HG03097 (cell line): Measurements from ENCODE around the gene TGFA.
"Not testable (repeated sequence)": the region's sequence is repeated elsewhere in the genome, so short reads cannot be mapped to it uniquely, and the experiment has no call there.

Experiments used
- ATAC-seq: cut with Tn5 transposase; IDR thresholded peaks from one replicate; pipeline ENCODE4 v1.9.1; 2021; ENCODE audit not compliant: unreplicated experiment, low FRiP score

TGFA gene

GRCh38 chr2:70467831-70468779 lies 85.5 kb downstream of the TGFA start:
- ATAC-seq: no peak

DNA sequence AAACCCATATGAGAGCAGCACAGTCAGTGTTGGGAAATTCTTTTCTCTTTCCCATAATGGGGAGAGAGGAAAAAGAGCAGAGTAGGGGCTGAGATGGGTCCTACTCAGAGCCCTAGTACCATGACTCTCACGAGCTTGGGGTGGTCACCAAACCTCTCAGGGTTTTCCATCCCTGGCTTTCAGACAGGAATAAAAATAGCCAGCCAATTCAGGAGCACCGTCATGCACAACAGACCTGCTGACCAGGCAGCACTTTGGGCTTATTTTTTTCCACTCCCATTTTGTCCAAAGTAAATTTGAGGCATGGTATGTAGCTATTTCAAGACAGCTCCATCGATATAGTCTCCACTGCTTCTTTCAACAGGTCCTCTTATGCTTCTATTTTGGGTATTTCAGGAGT lies 86.4 kb downstream of the TGFA start:
- ATAC-seq: no peak

GRCh38 chr2:70466647-70467046 lies 87.0 kb downstream of the TGFA start:
- ATAC-seq: not testable (repeated sequence)

GRCh38 chr2:70463997-70464396 lies 89.6 kb downstream of the TGFA start:
- ATAC-seq: no peak

DNA sequence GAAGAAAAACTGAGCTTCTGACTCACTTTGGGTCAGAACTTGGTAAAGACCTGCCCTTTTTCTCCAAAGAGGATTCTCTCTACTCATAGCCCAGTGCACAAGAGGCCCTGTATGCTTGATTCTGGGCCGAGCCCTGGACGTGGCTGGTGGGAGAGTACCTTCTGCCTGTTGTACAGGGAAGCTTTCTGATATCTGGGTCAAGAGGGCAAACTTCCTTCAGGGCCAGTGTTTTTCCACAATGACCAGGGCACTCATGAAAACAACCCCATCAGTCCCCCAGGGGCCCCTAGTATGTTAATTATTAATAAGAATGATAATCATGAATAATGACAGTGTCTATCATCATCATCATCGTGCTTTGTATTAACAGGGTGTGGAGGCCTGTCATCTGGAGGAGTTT lies 90.0 kb downstream of the TGFA start:
- no peak for ATAC-seq

DNA sequence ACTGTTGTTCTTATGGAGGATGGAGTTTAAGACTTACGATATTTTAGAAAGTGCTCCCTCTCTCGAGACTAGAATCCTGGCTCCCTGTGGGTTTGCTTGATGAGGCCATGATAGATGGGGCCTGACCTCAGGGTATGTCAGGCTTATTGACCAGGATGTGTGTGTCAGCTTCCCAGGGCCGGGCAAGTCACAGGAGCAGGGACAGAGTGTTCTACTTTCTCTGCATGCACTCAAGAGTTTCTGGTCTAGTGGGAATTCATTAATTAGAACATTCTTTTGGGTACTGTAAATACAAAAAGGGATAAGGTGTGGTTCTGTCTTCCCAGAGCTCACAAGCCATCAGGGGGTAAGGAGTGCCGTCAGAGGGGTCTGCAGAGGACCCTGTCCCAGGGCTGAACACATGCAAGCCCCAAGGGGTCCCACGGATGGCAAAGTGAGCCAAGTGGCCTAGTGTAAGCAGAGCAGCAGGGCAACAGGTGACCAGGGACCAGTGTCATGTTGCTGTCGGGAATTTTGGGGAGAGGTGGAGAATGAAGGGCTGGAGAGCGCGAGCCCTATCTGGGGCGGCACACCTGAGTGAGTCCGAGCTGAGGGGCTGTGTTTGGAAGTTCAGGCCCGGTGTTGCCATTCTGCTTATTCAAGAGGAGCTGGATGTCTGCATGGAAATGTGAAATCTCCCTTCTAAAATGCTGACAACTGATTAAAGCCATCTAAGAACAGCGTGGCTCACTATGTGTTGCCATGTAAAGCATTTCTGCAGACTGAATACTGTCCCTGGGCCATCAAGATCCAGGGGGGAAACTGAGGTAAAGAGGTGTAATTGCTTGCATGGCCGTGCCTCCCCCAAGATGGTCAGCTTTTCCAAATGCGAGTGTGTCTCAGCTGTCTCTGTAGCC lies 91.4 kb downstream of the TGFA start:
- ATAC-seq: no peak

DNA sequence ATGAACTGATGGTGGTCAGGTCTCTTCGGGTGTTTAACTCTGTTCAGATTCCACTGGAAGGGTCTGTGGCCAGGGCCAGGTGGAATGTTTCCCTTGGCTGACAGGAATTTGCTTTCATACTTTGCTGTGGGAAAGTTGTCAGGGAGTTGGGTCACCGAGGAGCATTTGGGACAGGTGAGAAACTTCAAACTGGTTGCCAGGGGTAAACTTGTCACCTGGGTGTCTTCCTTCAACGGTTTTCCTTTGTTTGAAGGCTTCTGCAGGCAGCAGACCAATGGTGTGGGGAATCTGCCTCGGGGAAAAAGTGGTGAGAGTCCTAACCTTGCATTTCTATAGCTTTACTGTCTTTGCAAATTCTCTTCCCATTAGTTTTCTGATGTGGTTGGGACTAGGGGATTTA lies 92.2 kb downstream of the TGFA start:
- ATAC-seq: no peak

DNA sequence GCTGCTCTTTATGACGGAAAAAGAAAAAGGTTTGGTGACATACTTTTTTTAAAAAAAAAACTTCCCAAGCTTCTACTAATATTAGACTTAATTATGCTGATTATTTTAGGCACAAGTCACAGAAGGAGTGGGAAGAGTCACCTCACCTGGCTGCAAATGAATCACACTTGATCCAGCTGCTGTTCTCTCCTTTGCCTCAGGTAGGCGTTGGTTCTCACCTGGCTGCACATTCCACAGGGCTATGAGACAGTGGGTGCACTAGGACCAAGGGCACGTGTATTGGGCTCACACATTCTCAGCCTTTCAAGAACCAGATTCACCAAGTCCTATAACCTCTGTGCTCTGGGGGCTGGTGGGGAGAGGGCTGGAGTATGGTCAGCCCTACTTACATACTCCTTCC lies 93.3 kb downstream of the TGFA start:
- no peak for ATAC-seq

DNA sequence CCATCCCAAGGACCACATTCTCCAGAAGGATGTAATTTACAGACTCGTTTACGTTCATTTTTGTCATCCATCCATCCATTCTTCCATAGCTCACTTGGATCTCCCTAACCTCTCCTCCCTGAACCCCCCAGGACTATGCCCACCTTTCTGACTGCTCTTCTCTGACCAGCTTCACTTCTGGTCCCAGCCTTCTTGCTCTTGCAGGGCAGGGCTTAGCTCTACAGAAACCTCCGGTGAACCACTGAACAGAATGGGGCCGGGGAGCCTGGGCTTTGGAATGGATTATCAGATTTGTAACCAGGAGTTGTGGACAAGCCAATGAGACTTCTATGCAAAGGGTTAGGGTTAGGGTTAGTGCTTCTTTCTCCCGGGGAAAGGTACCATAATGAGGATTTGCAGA lies 95.0 kb downstream of the TGFA start:
- ATAC-seq: no peak

DNA sequence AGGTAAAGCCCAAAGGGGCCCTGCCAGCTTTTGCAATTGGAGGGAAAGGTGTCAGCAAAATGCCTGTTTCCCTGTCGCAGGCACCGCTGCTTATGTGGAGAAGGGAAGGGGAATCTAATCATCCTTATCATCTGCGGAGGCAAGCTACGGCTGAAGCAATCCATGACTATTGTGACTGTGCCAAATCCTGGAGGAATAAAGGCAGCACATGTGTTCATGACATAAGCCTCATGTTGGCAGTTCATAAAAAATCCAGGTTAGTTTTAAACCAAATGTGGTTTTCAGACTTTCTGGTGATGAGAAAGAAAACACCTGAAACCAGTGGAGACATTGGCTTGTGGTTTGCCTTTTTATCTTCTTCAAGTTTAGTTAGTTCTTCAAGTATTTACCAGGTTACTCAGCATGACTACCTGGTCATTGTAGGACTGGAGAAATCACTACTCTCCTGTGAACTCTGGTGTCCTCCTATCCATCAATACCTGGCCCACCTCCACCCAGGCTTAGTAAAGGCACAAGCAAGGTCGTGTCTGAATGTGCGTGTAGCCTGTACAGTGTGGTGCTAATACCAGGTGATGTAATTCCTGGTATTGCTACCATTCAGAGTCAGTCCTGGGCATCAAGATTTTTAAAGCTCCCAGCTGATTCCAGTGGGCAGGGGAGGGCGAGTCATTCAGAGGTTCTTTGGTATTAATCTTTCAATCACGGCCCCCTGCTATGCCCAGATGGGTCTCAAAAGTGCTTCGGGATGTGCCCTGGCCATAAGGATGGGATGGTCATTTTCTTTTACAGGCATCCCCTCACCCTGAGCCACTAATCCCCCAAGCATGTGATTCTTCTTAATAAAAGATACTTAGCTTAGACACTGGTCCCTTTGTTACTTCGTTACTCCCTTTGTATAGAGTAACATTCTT lies 96.8 kb downstream of the TGFA start:
- no peak for ATAC-seq

DNA sequence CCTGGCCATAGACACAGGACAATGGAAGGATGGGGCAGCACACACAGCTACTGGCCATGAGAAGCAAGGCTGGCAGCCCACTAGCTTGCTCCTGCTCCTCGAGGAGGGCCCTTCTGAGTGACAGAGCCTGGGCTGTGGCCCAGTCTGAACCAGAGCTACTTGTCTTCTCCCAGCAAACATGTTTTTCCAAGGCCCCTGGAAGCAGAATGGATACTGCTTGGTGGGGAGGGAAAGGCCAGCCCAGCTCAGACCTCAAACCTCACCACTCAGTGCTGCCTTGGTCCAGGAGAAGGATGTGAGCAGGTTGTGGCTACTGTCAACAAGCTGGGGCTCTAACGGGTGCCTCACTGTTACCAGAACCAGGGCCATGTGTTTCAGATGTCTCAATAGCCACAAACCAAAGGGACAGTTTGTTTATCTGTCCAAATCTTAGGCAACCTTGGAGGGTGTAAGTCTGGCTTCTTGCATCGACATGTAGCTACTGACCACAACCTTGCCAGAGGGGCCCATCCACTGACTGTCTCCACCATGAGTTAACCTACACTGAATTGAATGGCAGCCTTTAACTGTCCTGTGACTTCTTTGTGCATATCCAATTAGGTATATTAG lies 98.6 kb downstream of the TGFA start:
- ATAC-seq: no peak

GRCh38 chr2:70450641-70451250 lies 102.9 kb downstream of the TGFA start:
- no peak for ATAC-seq

DNA sequence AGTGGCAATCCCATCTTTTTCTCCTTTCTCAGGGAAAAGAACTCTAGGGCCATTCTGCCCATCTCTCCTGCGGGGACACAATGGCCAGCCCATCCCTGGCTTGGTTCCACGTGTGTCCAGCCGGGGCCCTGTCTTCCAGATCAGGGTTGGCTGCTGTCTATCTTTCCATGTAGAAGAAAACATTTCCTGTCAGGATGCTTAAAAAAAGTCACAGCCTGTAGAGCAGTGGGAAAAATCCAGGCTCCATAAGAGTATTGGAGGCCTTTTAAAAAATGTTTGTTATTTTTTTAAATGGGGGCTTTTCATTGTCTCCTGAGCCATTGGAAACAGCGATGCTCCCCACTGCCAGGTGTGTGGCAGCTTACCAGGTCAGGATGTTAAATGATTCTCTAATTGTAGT lies 105.6 kb downstream of the TGFA start:
- ATAC-seq: no peak

- no peak for ATAC-seq
Measured at GRCh38 chr2:70443726-70444125, 109.9 kb downstream of the TGFA start.

GRCh38 chr2:70443078-70443465 lies 110.6 kb downstream of the TGFA start:
- ATAC-seq: no peak

DNA sequence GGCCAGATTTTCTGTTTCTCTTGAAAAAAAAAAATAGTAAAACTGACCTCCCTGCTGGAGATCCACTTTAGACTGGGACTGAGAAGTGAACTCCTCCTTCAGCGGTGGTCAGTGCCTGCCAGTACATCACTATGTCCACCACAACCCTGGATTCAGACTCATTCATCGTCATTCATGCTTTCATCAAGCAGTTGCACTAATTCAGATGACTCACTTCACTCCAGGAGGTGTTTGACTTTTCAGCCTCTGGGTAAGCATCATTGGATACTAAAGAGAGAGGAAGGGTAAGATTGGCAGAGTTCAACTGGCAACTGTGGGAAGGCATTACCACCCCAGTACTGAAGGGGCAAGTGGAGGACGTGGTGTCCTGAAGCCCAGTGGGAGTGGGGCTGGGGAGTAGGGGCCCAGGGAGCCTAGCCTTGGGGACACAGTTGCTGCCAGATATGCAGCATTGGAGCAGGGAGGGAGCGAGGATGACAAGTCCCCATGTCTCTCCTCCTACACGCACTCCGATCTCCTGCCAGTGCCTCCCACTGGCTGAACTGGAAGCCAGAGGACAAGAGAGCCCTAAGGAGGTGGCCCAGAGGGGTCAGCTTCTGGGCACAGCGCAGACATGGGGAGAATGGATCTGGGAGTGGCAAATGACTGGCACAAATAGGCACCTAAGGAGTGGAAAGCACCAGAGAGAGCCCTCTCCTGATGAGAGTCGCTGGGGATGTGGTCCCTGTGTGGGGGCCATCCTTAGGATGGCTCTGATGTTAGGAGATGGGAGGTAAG lies 111.1 kb downstream of the TGFA start:
- no peak for ATAC-seq

GRCh38 chr2:70440621-70441020 lies 113.0 kb downstream of the TGFA start:
- ATAC-seq: no peak

DNA sequence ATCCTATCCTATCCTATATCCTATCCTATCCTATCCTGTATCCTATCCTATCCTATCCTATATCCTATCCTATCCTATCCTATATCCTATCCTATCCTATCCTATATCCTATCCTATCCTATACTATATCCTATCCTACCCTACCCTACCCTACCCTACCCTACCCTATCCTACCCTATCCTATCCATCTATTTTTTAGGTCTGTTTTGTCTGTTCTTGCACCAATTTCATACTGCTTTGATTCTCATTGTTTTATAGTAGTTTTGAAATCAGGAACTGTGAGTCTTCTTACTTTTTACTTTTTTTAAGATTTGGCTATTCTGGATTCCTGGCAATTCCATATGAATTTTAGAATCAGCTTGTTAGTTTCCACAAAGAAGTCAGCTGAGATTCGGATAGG lies 118.5 kb downstream of the TGFA start:
- no peak for ATAC-seq

GRCh38 chr2:70433315-70433714 lies 120.3 kb downstream of the TGFA start:
- no peak for ATAC-seq
